WERI-Rb-1 (cell line): ENCODE results near the gene TFAP2C.
"Not testable (repeated sequence)": the region's sequence is repeated elsewhere in the genome, so short reads cannot be mapped to it uniquely, and the experiment has no call there.

Source experiments
- DNase-seq: peaks from one replicate; pipeline ENCODE4 v3.0.0-alpha.2; 2020
- H3K27ac ChIP-seq: fragments of 250-450 bp; sonication (Bioruptor Pico); 2 replicates; pipeline ENCODE4 v1.5.1; 2020; ENCODE audit warnings: mild to moderate bottlenecking, moderate library complexity
- H3K27me3 ChIP-seq: fragments of 250-450 bp; sonication (Bioruptor Pico); 2 replicates; pipeline ENCODE4 v1.5.1; 2021; ENCODE audit warnings: mild to moderate bottlenecking, low read depth, moderate library complexity; ENCODE audit not compliant: insufficient read depth, severe bottlenecking
- H3K36me3 ChIP-seq: fragments of 250-450 bp; sonication (Bioruptor Pico); 2 replicates; pipeline ENCODE4 v1.5.1; 2020; ENCODE audit warnings: mild to moderate bottlenecking, moderate library complexity
- H3K4me3 ChIP-seq: 2 replicates; pipeline ENCODE4 v1.5.1; 2011; ENCODE audit warnings: low read depth, mild to moderate bottlenecking, control low read depth, low read length
- H3K9me3 ChIP-seq: fragments of 250-450 bp; sonication (Bioruptor Pico); 2 replicates; pipeline ENCODE4 v1.5.1; 2021; ENCODE audit warnings: mild to moderate bottlenecking, moderate library complexity; ENCODE audit not compliant: severe bottlenecking
- TF ChIP-seq, protein P1 (sequence below): IDR thresholded peaks from 2 replicates; pipeline ENCODE4 v1.5.1; 2011; ENCODE audit warnings: low read depth, mild to moderate bottlenecking, control low read depth, inconsistent platforms, low read length

The TFAP2C gene

DNA sequence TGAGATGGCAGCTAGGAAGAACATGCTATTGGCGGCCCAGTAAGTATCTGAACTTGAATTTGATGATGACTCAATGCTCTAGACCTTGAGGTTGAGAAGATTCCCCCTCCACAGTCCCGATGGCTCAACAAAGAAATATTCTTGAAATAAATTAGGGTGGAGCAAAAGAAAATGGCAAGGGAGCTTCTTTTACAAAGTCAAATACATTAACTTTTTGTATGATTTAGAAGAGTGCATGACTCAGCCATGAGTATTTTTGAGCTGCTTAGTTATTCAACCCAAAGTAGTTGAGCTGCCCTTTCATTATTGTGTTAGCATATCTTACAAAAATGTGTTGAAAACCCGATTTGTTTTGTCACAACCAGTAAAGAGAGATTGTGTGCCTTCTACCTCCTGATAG lies 7.6 kb downstream of the TFAP2C start:
- H3K4me3 ChIP-seq: no peak overlapping the region
- H3K36me3 ChIP-seq: no peaks in the 10 kb centered on the region
- no peak overlapping the region for H3K27ac ChIP-seq

DNA sequence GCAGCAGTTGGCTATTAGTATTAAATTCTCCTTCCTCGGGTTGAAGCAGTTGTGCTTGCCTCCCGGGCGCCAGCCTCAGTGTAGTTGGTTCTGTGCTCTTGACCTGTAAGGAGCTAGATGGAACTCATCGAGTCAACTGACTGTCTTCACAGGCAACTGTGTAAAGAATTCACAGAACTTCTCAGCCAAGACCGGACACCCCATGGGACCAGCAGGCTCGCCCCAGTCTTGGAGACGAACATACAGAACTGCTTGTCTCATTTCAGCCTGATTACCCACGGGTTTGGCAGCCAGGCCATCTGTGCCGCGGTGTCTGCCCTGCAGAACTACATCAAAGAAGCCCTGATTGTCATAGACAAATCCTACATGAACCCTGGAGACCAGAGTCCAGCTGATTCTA lies 8.5 kb downstream of the TFAP2C start:
- Histone ChIP-seq H3K27ac (no peak overlapping the region), H3K27me3 (peaks cover 95% of the 10 kb centered on the region), H3K36me3 (no peaks in the 10 kb centered on the region), H3K9me3 (no peaks in the 10 kb centered on the region), H3K4me3 (no peak overlapping the region)
- TF ChIP-seq, protein P1, sequence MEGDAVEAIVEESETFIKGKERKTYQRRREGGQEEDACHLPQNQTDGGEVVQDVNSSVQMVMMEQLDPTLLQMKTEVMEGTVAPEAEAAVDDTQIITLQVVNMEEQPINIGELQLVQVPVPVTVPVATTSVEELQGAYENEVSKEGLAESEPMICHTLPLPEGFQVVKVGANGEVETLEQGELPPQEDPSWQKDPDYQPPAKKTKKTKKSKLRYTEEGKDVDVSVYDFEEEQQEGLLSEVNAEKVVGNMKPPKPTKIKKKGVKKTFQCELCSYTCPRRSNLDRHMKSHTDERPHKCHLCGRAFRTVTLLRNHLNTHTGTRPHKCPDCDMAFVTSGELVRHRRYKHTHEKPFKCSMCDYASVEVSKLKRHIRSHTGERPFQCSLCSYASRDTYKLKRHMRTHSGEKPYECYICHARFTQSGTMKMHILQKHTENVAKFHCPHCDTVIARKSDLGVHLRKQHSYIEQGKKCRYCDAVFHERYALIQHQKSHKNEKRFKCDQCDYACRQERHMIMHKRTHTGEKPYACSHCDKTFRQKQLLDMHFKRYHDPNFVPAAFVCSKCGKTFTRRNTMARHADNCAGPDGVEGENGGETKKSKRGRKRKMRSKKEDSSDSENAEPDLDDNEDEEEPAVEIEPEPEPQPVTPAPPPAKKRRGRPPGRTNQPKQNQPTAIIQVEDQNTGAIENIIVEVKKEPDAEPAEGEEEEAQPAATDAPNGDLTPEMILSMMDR: no peak
- no peak for DNase-seq

More for the DNA sequence above, 7.6 kb downstream of the TFAP2C start:
- DNase-seq: no peak
- TF ChIP-seq, protein P1: no peak
- Histone ChIP-seq H3K27me3 (peaks cover 95% of the 10 kb centered on the region), H3K9me3 (no peaks in the 10 kb centered on the region)

DNA sequence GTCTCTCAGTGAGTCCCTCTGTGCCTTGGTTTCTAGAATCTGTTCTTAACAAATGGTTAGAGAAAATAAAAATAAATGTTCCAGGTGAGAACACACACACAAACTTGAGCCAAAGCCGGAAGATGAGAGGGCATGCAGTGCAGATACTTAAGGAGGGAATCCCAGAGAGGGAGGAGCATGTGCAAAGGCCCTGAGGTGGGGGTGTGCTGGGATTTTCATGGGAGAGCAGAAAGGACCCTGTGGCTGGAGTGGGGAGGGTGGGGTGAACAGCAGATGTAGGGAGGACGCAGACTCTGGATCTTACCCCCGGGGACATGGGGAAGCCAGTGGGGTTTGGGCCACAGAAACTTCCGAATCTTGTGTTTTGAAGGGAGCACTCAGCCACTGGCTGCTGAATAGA lies 17.5 kb downstream of the TFAP2C start:
- no peak for DNase-seq
- no peaks in the 10 kb centered on the region for H3K36me3 ChIP-seq
- no peak overlapping the region for H3K4me3 ChIP-seq
- H3K27ac ChIP-seq: no peak overlapping the region
- TF ChIP-seq, protein P1: no peak
- H3K9me3 ChIP-seq: peaks cover 4% of the 10 kb centered on the region
- H3K27me3 ChIP-seq: peaks cover 86% of the 10 kb centered on the region

DNA sequence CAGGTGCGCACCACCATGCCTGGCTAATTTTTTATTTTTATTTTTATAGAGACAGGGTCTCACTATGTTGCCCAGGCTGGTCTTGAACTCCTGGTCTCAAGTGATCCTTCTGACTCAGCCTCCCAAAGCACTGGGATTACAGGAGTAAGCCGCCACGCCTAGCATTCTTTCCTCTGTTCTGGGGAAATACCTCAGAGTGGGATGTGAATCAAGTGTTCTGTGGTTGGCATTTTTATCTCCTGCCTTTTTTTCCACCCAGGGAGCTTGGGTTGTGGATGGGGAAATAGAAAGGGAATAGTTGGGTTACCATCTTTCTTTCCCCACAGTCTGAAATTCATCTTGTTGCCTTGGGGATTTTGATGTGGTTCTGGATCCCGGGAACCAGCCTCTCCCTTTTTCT lies 24.1 kb downstream of the TFAP2C start:
- H3K9me3 ChIP-seq: no peaks in the 10 kb centered on the region
- H3K36me3 ChIP-seq: no peaks in the 10 kb centered on the region
- no peak for DNase-seq
- TF ChIP-seq, protein P1: no peak
- H3K27ac ChIP-seq: no peak overlapping the region
- peaks cover 72% of the 10 kb centered on the region for H3K27me3 ChIP-seq
- no peak overlapping the region for H3K4me3 ChIP-seq

DNA sequence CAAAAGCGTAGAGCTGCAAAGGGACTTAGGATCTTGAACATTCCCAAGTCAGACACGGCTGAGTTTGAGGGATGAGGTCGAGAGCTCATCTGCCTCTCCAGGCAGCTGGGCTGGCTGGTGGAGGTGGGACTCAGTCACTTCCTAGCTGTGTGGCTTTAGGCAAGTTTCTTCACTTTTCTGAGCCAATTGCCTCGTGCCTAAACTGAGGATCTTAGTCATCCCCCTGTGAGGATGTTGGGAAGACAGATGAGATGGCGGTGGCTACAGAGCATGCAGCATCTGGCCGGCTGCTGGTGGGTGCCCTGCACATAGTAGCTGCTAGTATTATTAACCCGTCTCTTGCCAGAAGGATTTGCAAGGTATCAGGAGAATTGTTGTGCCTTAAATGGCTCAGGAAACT lies 27.5 kb downstream of the TFAP2C start:
- TF ChIP-seq, protein P1: no peak
- Histone ChIP-seq H3K9me3 (no peaks in the 10 kb centered on the region), H3K27me3 (peaks cover 63% of the 10 kb centered on the region), H3K4me3 (no peak overlapping the region), H3K36me3 (no peaks in the 10 kb centered on the region), H3K27ac (no peak overlapping the region)
- DNase-seq: no peak

DNA sequence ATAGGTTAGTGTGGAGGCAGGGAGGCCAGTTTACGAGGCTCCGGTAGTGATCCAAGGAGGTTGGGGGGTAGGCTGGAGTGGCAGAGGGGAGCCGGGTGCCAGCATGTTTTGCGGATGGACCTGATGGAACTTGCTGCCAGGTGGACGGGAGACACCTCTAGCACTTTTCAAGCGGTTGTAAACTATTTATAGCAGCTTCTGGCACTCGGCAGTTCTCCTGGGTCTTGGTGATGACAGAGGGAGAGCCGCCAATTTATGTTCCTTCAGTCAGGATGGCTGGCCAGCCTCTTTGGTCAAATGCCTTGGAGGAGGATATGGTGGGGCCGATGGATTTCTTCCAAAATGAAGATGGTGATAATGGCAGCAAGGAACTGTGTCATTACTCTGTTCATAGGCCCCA lies 28.8 kb downstream of the TFAP2C start:
- Histone ChIP-seq H3K9me3 (no peaks in the 10 kb centered on the region), H3K27me3 (peaks cover 72% of the 10 kb centered on the region), H3K27ac (no peak overlapping the region), H3K4me3 (no peak overlapping the region), H3K36me3 (no peaks in the 10 kb centered on the region)
- DNase-seq: no peak
- TF ChIP-seq, protein P1: no peak

DNA sequence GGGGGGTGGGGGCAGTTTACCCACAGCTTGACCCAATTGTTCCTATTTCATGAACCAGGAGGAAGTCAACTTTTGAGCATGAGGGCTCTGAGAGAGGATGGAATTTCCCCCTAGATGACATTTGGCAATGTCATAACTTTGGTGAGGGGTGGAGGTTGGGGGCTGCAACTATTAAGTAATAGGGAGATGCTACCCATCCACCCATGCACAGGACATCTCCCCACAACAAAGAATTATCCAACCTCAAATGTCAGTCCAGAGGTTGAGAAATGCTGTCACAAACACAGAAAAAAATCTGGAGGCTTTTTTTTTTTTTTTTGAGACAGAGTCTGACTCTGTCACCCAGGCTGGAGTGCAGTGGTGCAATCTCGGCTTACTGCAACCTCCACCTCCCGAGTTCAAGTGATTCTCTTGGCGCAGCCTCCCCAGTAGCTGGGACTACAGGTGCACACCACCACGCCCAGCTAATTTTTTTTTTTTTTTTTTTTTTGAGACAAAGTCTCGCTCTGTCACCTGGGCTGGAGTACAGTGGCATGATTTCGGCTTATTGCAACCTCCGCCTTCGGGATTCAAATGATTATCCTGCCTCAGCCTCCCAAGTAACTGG lies 29.3 kb downstream of the TFAP2C start:
- peaks cover 72% of the 10 kb centered on the region for H3K27me3 ChIP-seq
- H3K36me3 ChIP-seq, H3K27ac ChIP-seq, H3K4me3 ChIP-seq, DNase-seq, H3K9me3 ChIP-seq: not testable (repeated sequence)
